Activated CD8-positive, alpha-beta memory T cell treated with anti-CD3 and anti-CD28 coated beads for 4 hours (primary cell): Measurements from ENCODE around the gene SLC6A3.
"Not testable (repeated sequence)": the region's sequence is repeated elsewhere in the genome, so short reads cannot be mapped to it uniquely, and the experiment has no call there.

Source experiments
- DNase-seq, 2 donors: peaks; one replicate each; pipeline ENCODE4 v3.0.0-alpha.2; 2020; ENCODE audit warnings: low read depth in 2 of 2

The SLC6A3 gene

DNA sequence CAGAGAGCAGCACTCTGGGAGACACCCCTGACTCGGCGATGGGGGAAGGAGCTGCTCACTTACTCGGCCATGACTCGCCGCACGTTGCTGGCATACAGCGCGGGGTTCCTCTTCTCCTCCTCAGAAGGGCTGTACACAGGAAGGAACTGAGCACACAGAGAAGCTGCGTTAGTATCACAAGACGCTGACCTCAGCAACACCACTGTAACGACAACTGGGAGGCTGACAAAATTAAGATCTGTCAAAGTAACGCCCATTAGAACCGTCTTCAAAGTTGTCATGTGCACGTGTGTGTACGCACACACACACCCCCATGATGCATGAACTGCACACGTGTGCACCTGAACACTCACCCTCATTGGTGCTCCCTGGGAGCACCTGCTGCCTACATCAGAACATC lies 32.1 kb upstream of the SLC6A3 start:
- no peak for DNase-seq

- DNase-seq: no peak
These were observed 31.7 kb upstream of the SLC6A3 start for GRCh38 chr5:1476967-1477310.

- no peak for DNase-seq
These were observed 31.1 kb upstream of the SLC6A3 start for GRCh38 chr5:1476181-1476966.

- DNase-seq: not testable (repeated sequence)
These were observed 30.3 kb upstream of the SLC6A3 start for GRCh38 chr5:1475544-1475900.

GRCh38 chr5:1474866-1475543 lies 29.8 kb upstream of the SLC6A3 start:
- DNase-seq: no peak

DNA sequence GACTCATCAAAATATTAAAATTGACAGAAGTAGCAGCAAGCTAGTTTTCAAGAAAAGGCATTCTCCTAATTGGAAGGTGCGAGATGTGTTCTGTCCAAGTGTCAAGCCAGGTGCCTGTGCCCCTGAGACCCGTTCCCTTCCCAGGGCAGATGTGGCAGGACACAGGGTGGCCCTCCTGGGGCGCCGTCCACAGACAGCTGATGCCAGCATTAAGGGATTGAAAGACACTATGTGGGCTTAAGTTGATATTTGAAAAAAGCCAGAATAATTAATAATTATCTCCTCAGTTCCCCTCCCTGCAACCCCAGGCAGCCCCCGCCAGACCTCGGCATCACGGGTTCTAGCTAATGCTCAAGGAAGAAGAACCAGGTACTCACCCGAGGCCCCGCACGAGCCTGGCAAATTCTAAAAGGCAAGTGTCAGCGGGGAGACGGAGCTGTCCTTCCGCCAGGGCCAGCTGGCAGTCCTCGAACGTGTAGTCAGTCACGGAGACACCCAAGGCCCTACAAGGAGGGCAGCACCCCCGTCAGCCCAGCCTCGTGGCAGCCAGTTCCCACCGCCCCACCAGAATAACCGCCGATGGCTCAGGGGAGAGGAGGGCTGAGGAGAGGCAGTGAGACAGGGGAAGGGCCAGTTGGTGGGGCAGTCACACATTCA lies 29.1 kb upstream of the SLC6A3 start:
- no peak for DNase-seq

DNA sequence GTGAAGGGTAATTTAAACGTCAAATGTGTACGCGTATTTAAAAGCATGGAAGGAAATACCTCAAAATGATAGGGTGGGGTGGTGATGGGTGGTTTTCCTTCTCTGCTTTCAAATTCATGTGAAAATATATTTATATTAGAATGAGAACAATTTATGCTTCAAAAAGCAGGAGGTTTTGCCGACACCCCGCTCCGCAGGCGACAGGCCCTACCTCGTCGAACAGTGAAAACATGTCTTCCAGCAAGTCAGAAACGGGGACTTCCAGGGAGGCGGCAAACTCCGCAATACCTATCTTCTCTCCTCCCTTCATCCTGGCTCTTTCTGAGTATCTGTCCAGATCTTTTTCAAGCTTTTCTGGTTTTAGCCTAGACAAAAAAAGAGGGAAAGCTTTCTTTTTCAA lies 28.5 kb upstream of the SLC6A3 start:
- DNase-seq: no peak

DNA sequence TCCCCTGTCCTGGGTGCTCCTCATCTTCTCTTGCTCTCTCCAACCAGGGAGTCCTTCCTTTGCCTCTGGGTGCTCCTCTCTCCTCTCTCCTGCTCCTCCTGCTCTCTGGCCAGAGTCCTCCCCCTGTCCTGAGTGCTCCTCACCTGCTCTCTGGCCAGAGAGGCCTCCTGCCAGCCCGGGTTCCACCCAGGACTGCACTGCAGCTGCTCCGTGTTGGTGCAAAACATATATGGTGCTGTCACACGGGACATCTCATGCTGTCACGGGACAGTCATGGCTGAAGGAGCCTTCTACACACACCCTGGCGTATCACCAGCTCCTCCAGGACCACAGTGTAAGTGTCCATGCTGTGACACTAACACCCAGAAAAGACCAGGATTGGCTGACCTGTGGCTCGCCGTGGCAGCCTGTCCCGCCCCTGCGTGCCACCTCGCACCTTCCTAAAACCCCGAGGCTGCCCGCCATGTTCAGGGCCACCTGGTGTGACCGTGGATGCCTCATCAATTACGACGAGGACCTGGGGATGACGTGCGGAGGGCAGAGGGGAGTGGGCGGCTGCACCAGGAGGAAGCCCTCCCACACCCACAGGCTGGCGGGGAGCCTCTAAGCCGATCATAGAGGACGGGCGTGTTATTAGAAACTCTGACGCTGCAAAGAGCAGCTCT lies 27.9 kb upstream of the SLC6A3 start:
- DNase-seq: no peak

DNA sequence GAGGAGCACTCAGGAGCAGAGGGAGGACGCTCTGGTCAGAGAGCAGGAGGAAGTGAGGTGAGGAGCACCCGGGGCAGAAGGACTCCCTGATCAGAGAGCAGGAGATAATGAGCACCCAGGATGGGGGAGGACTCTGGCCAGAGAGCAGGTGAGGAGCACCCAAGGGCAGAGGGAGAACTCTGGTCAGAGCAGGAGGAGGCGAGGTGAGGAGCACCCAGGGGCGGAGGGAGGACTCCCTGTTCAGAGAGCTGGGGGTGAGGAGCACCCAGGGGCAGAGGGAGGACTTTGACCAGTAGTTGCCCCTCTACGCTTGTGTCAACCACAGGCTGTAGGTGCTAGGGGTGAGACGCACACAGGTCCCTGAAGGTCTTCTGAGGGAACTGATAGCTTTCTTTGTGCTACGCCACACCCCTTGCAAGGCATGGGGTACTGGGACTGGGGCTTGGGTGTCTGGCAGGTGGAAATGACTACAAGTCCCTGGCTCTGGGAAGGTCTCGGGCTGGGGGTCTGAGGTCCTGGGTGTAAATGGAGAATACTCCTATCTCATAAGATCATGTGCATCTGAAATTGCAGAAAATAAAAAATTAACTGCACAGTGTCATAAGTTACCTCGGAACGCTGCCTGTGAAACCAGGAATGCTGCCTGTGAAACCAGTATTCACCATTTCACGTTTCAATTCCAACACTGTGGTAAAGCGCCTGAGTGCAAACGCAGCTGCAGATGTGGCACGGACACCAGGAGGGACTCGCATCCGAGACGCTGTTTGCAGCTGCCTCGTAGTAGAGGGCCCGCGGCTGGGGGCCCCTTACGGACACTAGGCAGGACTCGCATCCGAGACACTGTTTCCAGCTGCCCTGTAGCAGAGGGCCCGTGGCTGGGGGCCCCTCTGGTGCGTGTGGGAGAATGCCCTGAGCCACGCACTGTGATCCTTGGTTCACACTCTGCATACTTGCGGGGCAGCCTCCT lies 27.0 kb upstream of the SLC6A3 start:
- no peak for DNase-seq

GRCh38 chr5:1471240-1471853 lies 26.1 kb upstream of the SLC6A3 start:
- DNase-seq: no peak

GRCh38 chr5:1470762-1471211 lies 25.5 kb upstream of the SLC6A3 start:
- no peak for DNase-seq

DNA sequence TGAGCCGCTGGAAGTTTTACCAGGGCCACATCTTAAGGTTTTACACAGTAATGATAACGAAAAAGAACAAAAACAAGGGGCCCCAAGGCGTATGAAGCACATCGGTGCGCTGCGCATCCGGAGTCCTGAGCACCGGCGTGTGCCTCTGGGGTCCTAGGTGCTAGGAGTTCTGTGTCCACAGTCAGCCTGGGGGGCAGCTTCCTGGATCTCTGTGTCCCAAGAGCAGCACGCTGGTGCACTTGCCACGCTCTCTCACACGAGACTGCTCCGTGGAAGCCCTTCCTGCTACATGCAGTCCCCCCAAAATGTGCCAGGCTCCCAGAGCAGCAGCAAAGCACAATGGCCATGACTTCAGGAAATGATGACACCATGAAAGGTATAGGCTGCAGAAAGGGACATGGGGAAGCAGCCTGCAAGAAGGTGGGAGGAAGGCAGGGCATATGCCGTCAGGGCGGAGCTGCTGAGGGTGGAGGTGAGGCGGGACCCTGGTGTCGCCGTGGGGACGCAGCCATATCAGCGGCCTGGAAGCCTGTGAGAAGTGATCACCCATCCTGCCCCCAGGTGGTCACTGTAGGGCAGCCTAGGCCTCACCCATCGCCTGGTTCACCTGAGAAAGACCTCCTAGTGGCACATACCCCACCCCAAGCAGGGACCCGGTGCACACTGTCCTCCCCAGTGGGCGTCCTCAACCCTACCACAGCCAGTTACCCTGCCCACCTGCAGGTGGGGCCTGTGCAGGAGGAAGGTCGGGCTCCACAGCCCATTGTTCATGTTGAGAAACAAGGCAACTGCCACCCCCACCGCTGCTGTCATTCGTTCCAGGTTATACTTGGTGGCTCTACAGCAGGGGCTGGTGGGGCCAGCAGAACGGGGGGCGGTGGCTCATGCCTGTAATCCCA lies 23.6 kb upstream of the SLC6A3 start:
- DNase-seq: no peak

DNA sequence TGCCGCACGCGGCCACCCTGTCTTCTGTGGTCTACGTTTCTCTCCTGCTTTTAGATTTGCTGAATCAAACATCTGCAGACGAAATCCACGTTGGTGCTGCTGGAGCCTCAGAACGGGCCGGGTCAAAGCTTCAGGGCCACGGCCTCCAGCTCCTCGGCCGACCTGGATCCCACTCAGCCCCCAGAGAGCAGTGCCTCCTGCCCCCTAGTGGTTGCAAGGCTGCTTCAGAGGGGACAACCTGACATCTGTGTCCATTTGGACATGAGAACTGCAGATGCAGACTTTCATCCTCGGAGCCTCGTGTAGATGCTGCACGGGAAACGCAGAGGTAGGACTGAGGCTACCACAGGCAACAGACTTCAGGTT lies 23.0 kb upstream of the SLC6A3 start:
- no peak for DNase-seq

- no peak for DNase-seq
These were observed 22.4 kb upstream of the SLC6A3 start for GRCh38 chr5:1467341-1468246.

GRCh38 chr5:1466631-1467265 lies 21.5 kb upstream of the SLC6A3 start:
- DNase-seq: no peak

GRCh38 chr5:1465966-1466471 lies 20.8 kb upstream of the SLC6A3 start:
- no peak for DNase-seq

GRCh38 chr5:1465117-1465516 lies 19.9 kb upstream of the SLC6A3 start:
- no peak for DNase-seq

DNA sequence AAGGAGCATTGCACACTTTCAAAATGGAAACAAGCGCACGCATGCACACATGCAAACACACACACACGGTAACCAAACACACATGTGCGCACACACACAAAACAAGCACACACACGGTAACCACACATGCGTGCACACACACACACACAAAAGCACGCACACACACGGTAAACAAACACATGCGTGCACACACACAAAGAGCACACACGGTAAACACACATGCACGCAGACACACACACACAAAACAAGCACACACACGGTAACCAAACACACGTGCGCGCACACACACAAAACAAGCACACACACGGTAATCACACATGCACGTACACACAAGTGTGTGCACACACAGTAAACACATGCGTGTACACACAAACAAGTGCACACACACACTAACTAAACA lies 19.3 kb upstream of the SLC6A3 start:
- DNase-seq: no peak
